K562 (cell line): Measurements from ENCODE around the gene ANKS1A. TPM values are rescaled to one million over a fixed set of nuclear protein-coding genes. Genes with fewer than 3 reads are reported as not detected.

Experiments
- ATAC-seq: fragments of 200-7000 bp; cut with Tn5 transposase; 3 replicates; pipeline ENCODE4 v1.9.1; 2020; ENCODE audit warnings: moderate library complexity
- BruUV-seq: library from RNA; stranded (reverse); fragments of 400-500 nt; replicated peaks from 2 replicates; lab custom pipeline; 2021; lab: Mats Ljungman, UMichigan
- CTCF ChIA-PET: fragments of 300-600 bp; formaldehyde crosslinking; extraction: SDS; loops from one replicate; lab custom pipeline; 2021; ENCODE audit warnings: low intra/inter-chr PET ratio; lab: Yijun Ruan, JAX
- POLR2A ChIA-PET: fragments of 300-600, 350-650 bp; sonication (Branson Sonifier 250); formaldehyde crosslinking; extraction: SDS; loops from one replicate; lab custom pipeline; 2021; ENCODE audit warnings: antibody characterized with exemption, inconsistent platforms; lab: Yijun Ruan, JAX
- DNase-seq, 4 experiments: peaks; one replicate each; pipeline versions ENCODE4 v3.0.0 to v3.0.0-alpha.2; 2011 to 2018; ENCODE audit warnings: low spot score in 3 of 4, mixed read lengths in 3 of 4; ENCODE audit errors: extremely low read depth in 1 of 4
- FAIRE-seq: peaks from 2 replicates; lab custom pipeline; 2011; peaks lifted over from hg19 to GRCh38; lab: Jason Lieb, UNC
- H2AFZ ChIP-seq: 2 replicates; pipeline ENCODE4 v1.6.0; 2011; ENCODE audit warnings: low read depth, low read length, control low read depth, inconsistent platforms
- H3K27ac ChIP-seq: fragments of 200-600 bp; 3 replicates; pipeline ENCODE4 v1.8.0; 2011; ENCODE audit warnings: low read depth, mild to moderate bottlenecking, control low read depth, inconsistent platforms, low read length, moderate library complexity, mixed read lengths; ENCODE audit errors: extremely low read depth
- H3K27me3 ChIP-seq, 2 experiments: fragments of 300-600 bp in 1 of 2; 2 replicates in 1 of 2; 3 replicates in 1 of 2; pipeline versions ENCODE4 v1.6.0 to v1.8.0; 2011; ENCODE audit warnings: inconsistent platforms in 2 of 2, low read length in 2 of 2, mild to moderate bottlenecking in 1 of 2, mixed read lengths in 1 of 2, moderate library complexity in 1 of 2; ENCODE audit not compliant: control insufficient read depth in 2 of 2, insufficient read depth in 2 of 2
- H3K36me3 ChIP-seq: fragments of 300-600 bp; 3 replicates; pipeline ENCODE4 v1.8.0; 2011; ENCODE audit warnings: mild to moderate bottlenecking, low read length, inconsistent platforms; ENCODE audit not compliant: control insufficient read depth, insufficient read depth
- H3K4me1 ChIP-seq, 2 experiments: fragments of 200-600 bp in 1 of 2; replicated peaks in 1 of 2; 2 replicates in 1 of 2; 3 replicates in 1 of 2; pipeline versions ENCODE4 v1.5.1 to v1.8.0; 2011; ENCODE audit warnings: inconsistent platforms in 2 of 2, low read length in 2 of 2, mild to moderate bottlenecking in 1 of 2, mixed read lengths in 1 of 2, moderate library complexity in 1 of 2; ENCODE audit not compliant: control insufficient read depth in 2 of 2, insufficient read depth in 2 of 2
- H3K4me2 ChIP-seq: 2 replicates; pipeline ENCODE4 v1.6.1; 2011; ENCODE audit warnings: low read length, control low read depth, inconsistent platforms, mixed read lengths; ENCODE audit not compliant: insufficient read depth
- H3K4me3 ChIP-seq: fragments of 200-600 bp; sonication (generic), shearing (Covaris generic); 2 replicates; pipeline ENCODE4 v1.5.1; 2016; ENCODE audit warnings: control low read depth, inconsistent platforms
- H3K79me2 ChIP-seq: fragments of 200-600 bp; 3 replicates; pipeline ENCODE4 v1.8.0; 2011; ENCODE audit warnings: low read length, inconsistent platforms; ENCODE audit not compliant: control insufficient read depth, insufficient read depth
- H3K9ac ChIP-seq, 2 experiments: 2 replicates each; pipeline versions ENCODE4 v1.6.0 to v1.6.1; 2011; ENCODE audit warnings: low read depth in 2 of 2, low read length in 2 of 2, control low read depth in 1 of 2, inconsistent platforms in 1 of 2, mild to moderate bottlenecking in 1 of 2, mixed read lengths in 1 of 2; ENCODE audit not compliant: insufficient read depth in 1 of 2
- H3K9me1 ChIP-seq: one replicate; pipeline ENCODE4 v1.6.0; 2011; ENCODE audit warnings: inconsistent platforms, mild to moderate bottlenecking, low read length, moderate library complexity; ENCODE audit not compliant: control insufficient read depth, insufficient read depth
- H3K9me3 ChIP-seq: replicated peaks from 2 replicates; pipeline ENCODE4 v1.5.1; 2011; ENCODE audit warnings: low read depth, low read length, inconsistent platforms; ENCODE audit not compliant: control insufficient read depth, insufficient read depth
- H4K20me1 ChIP-seq: replicated peaks from 2 replicates; pipeline ENCODE4 v1.6.1; 2011; ENCODE audit warnings: low read length, inconsistent platforms, mixed read lengths; ENCODE audit not compliant: control insufficient read depth, insufficient read depth
- FOXM1 ChIP-seq, 2 experiments: fragments of 450-650 bp in 1 of 2; sonication (generic) in 1 of 2; formaldehyde crosslinking in 1 of 2; IDR thresholded peaks; 2 replicates each; pipeline versions ENCODE4 v1.6.1 to v1.9.0; 2017 to 2022; ENCODE audit warnings: low read depth in 2 of 2, mild to moderate bottlenecking in 2 of 2, missing genetic modification reagents in 1 of 2, moderate library complexity in 1 of 2
- HLTF ChIP-seq: fragments of 450-650 bp; IDR thresholded peaks from 2 replicates; pipeline ENCODE4 v1.6.1; 2016
- WGBS: fragments of 100-300 bp; shearing (Covaris generic); methylation state at CpG from one replicate; pipeline ENCODE4 v1.1.6; 2016; ENCODE audit warnings: low coverage, mixed read lengths; ENCODE audit not compliant: insufficient coverage; ENCODE audit errors: missing lambda C conversion rate; 5-methylcytosine and 5-hydroxymethylcytosine counted together
- in situ Hi-C: fragments of 300-500 bp; cut with MboI; formaldehyde crosslinking; loops from 4 replicates; pipeline ENCODE4 v1.15.0; 2018; ENCODE audit warnings: inconsistent platforms, mixed read lengths
- intact Hi-C: fragments of 100-400 bp; cut with micrococcal nuclease; formaldehyde crosslinking; loops from 2 replicates; pipeline ENCODE4 v1.14.2; 2022
- polyA plus RNA-seq, 8 experiments: library from polyadenylated mRNA; depleted of rRNA in 4 of 8; stranded (reverse) in 5 of 8; unstranded in 3 of 8; fragments of >200 nt; fragmentation: Nextera tagmentation in 2 of 8; fragmentation: Illumina TruSeq in 1 of 8; extraction: Ambion mirVana in 2 of 8; extraction: Trizol in 1 of 8; gene quantifications; 2 replicates each; pipeline versions ENCODE4 v1.2.1 to v1.2.3, GENCODE V29; 2011 to 2014; ENCODE audit warnings: inconsistent platforms in 1 of 8, missing spikeins in 1 of 8
- total RNA-seq, 7 experiments: library from RNA; depleted of rRNA in 6 of 7; stranded (reverse); fragments of >200 nt in 6 of 7; fragmentation: Illumina TruSeq in 2 of 7; extraction: Trizol in 2 of 7; gene quantifications; 2 replicates each; pipeline versions ENCODE4 v1.2.1 to v1.2.3, GENCODE V29; 2011 to 2021; ENCODE audit warnings: low replicate concordance in 1 of 7
- TF ChIP-seq, protein P1 (sequence below): sonication (generic); formaldehyde crosslinking; IDR thresholded peaks from 2 replicates; pipeline ENCODE4 v1.8.1; 2022; ENCODE audit warnings: missing genetic modification reagents
- TF ChIP-seq, protein P2 (sequence below): fragments of 250-450 bp; sonication (Bioruptor Pico); IDR thresholded peaks from 2 replicates; pipeline ENCODE4 v1.4.0; 2020; ENCODE audit warnings: mild to moderate bottlenecking, moderate library complexity
- TF ChIP-seq, protein P3 (sequence below): fragments of 250-450 bp; sonication (Bioruptor Pico); IDR thresholded peaks from 2 replicates; pipeline ENCODE4 v1.4.0; 2020; ENCODE audit warnings: mild to moderate bottlenecking, moderate library complexity, borderline replicate concordance
- TF ChIP-seq, protein P4 (sequence below), 2 experiments: fragments of 150-350 bp in 1 of 2; IDR thresholded peaks; 2 replicates each; pipeline ENCODE4 v1.6.1; 2012 to 2016; ENCODE audit warnings: low read depth in 2 of 2, low read length in 2 of 2, mild to moderate bottlenecking in 1 of 2, moderate library complexity in 1 of 2
- TF ChIP-seq, protein P5 (sequence below): sonication (generic); formaldehyde crosslinking; IDR thresholded peaks from 2 replicates; pipeline ENCODE4 v1.9.0; 2022; ENCODE audit warnings: mild to moderate bottlenecking, missing genetic modification reagents

ANKS1A gene
- total and polyA plus RNA-seq, 9 of the 15 experiments (the other 6 are each of a cell fraction or from before 2014, with no cell fraction given): 1.1 to 13.8 (median 5.3) TPM

DNA sequence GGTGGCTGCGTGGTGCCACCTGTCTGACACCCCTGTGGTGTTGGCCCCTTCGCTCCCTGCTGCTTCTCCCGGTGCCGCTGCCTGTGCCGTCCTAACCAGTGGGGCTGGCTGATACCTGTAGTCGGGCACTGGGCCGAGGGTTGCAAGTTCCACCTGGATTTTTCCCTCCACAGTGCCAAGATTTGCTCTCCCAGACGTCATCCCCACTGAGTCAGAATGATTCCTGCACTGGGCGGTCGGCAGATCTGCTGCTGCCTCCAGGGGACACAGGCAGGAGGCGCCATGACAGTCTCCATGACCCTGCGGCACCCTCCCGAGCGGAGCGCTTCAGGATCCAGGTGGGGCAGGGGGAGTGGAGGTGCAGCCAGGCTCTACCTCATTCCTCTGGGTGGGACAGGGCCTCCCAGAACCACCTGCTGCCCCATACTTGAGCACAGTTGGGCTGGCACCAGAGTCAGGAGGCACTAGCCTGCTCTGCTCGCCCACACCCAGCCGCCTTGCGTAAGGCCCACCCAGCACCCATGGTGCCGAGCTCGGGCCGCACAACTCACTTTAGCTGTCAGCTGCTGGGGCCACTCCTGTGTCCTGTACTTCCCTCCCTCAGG, 191.9 kb downstream of the ANKS1A start:
- no TSS peak for BruUV-seq
- no peak overlapping the region for H3K4me2 ChIP-seq
- no peaks in the 10 kb centered on the region for H3K9me3 ChIP-seq
- FAIRE-seq (no peak), DNase-seq (no peak), ATAC-seq (no peak)
- H3K79me2 ChIP-seq: no peaks in the 10 kb centered on the region
- no peak overlapping the region for H2AFZ ChIP-seq
- H3K9me1 ChIP-seq: no peaks in the 10 kb centered on the region
- H4K20me1 ChIP-seq: no peaks in the 10 kb centered on the region
- 78% methylated on average over 21 of the region's 21 CpGs for WGBS
- no peaks in the 10 kb centered on the region for H3K27me3 ChIP-seq
- H3K9ac ChIP-seq: peak overlapping the region in 1 of 2 experiments; percentile 11; a peak in 1 of 4 replicates
- in situ Hi-C loops (no loop called here), intact Hi-C loops (no loop called here)
- no peak overlapping the region for H3K4me3 ChIP-seq
- ChIA-PET POLR2A (interaction anchor here (0.7 kb wide), 1 partner anchor 156 kb away, joined by 3 read pairs; no protein-coding TSS in a partner anchor), CTCF (no interaction called here)
- peaks cover 0 to 16% of the 10 kb centered on the region in 2 experiments; a peak in 1 of 5 replicates for H3K4me1 ChIP-seq
- H3K27ac ChIP-seq: no peak overlapping the region
- peaks cover 9% of the 10 kb centered on the region; the same call in 1 of the 3 replicates for H3K36me3 ChIP-seq
- TF ChIP-seq, protein P1, sequence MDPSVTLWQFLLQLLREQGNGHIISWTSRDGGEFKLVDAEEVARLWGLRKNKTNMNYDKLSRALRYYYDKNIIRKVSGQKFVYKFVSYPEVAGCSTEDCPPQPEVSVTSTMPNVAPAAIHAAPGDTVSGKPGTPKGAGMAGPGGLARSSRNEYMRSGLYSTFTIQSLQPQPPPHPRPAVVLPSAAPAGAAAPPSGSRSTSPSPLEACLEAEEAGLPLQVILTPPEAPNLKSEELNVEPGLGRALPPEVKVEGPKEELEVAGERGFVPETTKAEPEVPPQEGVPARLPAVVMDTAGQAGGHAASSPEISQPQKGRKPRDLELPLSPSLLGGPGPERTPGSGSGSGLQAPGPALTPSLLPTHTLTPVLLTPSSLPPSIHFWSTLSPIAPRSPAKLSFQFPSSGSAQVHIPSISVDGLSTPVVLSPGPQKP (CRISPR knock-in tag): no peak
- TF ChIP-seq, protein P2, sequence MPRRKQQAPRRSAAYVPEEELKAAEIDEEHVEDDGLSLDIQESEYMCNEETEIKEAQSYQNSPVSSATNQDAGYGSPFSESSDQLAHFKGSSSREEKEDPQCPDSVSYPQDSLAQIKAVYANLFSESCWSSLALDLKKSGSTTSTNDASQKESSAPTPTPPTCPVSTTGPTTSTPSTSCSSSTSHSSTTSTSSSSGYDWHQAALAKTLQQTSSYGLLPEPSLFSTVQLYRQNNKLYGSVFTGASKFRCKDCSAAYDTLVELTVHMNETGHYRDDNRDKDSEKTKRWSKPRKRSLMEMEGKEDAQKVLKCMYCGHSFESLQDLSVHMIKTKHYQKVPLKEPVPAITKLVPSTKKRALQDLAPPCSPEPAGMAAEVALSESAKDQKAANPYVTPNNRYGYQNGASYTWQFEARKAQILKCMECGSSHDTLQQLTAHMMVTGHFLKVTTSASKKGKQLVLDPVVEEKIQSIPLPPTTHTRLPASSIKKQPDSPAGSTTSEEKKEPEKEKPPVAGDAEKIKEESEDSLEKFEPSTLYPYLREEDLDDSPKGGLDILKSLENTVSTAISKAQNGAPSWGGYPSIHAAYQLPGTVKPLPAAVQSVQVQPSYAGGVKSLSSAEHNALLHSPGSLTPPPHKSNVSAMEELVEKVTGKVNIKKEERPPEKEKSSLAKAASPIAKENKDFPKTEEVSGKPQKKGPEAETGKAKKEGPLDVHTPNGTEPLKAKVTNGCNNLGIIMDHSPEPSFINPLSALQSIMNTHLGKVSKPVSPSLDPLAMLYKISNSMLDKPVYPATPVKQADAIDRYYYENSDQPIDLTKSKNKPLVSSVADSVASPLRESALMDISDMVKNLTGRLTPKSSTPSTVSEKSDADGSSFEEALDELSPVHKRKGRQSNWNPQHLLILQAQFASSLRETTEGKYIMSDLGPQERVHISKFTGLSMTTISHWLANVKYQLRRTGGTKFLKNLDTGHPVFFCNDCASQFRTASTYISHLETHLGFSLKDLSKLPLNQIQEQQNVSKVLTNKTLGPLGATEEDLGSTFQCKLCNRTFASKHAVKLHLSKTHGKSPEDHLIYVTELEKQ: no peak
- TF ChIP-seq HLTF: no peak
- TF ChIP-seq, protein P3, sequence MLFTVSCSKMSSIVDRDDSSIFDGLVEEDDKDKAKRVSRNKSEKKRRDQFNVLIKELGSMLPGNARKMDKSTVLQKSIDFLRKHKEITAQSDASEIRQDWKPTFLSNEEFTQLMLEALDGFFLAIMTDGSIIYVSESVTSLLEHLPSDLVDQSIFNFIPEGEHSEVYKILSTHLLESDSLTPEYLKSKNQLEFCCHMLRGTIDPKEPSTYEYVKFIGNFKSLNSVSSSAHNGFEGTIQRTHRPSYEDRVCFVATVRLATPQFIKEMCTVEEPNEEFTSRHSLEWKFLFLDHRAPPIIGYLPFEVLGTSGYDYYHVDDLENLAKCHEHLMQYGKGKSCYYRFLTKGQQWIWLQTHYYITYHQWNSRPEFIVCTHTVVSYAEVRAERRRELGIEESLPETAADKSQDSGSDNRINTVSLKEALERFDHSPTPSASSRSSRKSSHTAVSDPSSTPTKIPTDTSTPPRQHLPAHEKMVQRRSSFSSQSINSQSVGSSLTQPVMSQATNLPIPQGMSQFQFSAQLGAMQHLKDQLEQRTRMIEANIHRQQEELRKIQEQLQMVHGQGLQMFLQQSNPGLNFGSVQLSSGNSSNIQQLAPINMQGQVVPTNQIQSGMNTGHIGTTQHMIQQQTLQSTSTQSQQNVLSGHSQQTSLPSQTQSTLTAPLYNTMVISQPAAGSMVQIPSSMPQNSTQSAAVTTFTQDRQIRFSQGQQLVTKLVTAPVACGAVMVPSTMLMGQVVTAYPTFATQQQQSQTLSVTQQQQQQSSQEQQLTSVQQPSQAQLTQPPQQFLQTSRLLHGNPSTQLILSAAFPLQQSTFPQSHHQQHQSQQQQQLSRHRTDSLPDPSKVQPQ (CRISPR knock-in tag): no peak
- TF ChIP-seq, protein P4, sequence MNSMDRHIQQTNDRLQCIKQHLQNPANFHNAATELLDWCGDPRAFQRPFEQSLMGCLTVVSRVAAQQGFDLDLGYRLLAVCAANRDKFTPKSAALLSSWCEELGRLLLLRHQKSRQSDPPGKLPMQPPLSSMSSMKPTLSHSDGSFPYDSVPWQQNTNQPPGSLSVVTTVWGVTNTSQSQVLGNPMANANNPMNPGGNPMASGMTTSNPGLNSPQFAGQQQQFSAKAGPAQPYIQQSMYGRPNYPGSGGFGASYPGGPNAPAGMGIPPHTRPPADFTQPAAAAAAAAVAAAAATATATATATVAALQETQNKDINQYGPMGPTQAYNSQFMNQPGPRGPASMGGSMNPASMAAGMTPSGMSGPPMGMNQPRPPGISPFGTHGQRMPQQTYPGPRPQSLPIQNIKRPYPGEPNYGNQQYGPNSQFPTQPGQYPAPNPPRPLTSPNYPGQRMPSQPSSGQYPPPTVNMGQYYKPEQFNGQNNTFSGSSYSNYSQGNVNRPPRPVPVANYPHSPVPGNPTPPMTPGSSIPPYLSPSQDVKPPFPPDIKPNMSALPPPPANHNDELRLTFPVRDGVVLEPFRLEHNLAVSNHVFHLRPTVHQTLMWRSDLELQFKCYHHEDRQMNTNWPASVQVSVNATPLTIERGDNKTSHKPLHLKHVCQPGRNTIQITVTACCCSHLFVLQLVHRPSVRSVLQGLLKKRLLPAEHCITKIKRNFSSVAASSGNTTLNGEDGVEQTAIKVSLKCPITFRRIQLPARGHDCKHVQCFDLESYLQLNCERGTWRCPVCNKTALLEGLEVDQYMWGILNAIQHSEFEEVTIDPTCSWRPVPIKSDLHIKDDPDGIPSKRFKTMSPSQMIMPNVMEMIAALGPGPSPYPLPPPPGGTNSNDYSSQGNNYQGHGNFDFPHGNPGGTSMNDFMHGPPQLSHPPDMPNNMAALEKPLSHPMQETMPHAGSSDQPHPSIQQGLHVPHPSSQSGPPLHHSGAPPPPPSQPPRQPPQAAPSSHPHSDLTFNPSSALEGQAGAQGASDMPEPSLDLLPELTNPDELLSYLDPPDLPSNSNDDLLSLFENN (IDR thresholded peaks at IDR 0.05; ENCODE audit: low read depth in 2 of 2, low read length in 2 of 2): no peak
- TF ChIP-seq FOXM1 (IDR thresholded peaks at IDR 0.05; ENCODE audit: low read depth): no peak
- TF ChIP-seq FOXM1 (CRISPR knock-in tag; IDR thresholded peaks at IDR 0.05; ENCODE audit: low read depth): no peak
- TF ChIP-seq, protein P5, sequence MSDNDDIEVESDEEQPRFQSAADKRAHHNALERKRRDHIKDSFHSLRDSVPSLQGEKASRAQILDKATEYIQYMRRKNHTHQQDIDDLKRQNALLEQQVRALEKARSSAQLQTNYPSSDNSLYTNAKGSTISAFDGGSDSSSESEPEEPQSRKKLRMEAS (CRISPR knock-in tag): peak; percentile 34; the same call in 1 of the 2 replicates
